Sigmoid colon (tissue), 4 donors: ENCODE results near the gene BTBD9.

ENCODE experiments used
- EP300 ChIP-seq, 4 donors: sonication (generic); formaldehyde crosslinking; IDR thresholded peaks; one replicate each; pipeline ENCODE4 v1.6.1; 2017; ENCODE audit warnings: antibody characterized with exemption in 4 of 4
- POLR2A ChIP-seq, 2 donors: fragments of 450-650 bp; IDR thresholded peaks; one replicate each; pipeline ENCODE4 v1.6.1; 2016; ENCODE audit warnings: antibody characterized with exemption in 2 of 2, mild to moderate bottlenecking in 2 of 2, moderate library complexity in 2 of 2
- TF ChIP-seq, protein P1 (sequence below), 4 experiments: fragments of 450-650 bp in 3 of 4; fragments of 200-600 bp in 1 of 4; IDR thresholded peaks; one replicate each; pipeline ENCODE4 v1.5.1; 2016 to 2019; ENCODE audit warnings: antibody characterized with exemption in 4 of 4, mild to moderate bottlenecking in 3 of 4, moderate library complexity in 2 of 4

DNA sequence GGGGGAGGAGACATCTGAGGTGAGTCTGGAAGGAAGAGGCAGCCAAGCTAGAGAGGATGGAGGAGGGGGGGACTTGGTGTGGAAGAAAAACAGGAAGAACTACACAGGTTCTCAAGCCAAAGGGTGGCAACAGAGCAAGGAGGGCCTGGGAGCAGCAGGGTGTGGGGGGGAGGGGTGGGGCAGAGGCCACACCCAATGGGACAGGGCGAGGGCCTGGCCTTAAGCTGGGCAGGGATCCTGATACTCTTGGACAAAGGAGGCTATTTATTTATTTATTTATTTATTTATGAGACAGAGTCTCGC lies 461.2 kb downstream of the BTBD9 start:
- TF ChIP-seq, protein P1, sequence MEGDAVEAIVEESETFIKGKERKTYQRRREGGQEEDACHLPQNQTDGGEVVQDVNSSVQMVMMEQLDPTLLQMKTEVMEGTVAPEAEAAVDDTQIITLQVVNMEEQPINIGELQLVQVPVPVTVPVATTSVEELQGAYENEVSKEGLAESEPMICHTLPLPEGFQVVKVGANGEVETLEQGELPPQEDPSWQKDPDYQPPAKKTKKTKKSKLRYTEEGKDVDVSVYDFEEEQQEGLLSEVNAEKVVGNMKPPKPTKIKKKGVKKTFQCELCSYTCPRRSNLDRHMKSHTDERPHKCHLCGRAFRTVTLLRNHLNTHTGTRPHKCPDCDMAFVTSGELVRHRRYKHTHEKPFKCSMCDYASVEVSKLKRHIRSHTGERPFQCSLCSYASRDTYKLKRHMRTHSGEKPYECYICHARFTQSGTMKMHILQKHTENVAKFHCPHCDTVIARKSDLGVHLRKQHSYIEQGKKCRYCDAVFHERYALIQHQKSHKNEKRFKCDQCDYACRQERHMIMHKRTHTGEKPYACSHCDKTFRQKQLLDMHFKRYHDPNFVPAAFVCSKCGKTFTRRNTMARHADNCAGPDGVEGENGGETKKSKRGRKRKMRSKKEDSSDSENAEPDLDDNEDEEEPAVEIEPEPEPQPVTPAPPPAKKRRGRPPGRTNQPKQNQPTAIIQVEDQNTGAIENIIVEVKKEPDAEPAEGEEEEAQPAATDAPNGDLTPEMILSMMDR (IDR thresholded peaks at IDR 0.05) = no peak
- TF ChIP-seq POLR2A (IDR thresholded peaks at IDR 0.05) = no peak
- no peak for TF ChIP-seq EP300 (IDR thresholded peaks at IDR 0.05)
